Stromal cell of bone marrow (primary cell): Measurements from ENCODE around the gene KLHL36.

Source experiments
- DNase-seq: peaks from one replicate; pipeline ENCODE4 v3.0.0-alpha.2; 2012; ENCODE audit warnings: low read depth

The KLHL36 gene

DNA sequence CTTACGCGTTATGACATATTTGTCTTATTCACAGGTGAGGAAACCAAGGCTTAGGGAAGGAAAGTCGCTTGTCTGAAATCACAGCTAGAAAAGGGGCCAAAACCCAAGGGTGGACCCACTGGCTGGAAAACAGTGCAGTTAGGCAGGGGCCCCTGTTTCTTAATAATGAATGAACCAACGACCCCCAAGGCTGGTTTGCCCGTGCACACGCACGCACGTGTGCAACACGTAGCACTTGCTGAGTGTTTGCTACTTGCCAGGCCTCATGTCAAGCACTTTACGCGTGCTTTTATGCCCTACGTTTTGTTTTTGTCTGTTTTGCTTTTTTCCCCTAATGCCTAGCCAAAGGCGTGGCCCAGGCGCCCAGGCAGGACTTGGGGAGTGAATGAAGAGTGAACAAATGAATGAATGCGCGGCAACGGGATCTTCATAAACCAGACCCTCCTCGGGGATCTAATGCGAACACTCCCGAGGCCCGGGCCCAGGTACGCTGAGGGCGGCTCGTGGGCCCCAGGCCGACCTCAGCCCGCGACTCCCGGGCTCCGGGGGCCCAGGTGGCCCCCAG, 50.9 kb downstream of the KLHL36 start:
- DNase-seq = no peak

DNA sequence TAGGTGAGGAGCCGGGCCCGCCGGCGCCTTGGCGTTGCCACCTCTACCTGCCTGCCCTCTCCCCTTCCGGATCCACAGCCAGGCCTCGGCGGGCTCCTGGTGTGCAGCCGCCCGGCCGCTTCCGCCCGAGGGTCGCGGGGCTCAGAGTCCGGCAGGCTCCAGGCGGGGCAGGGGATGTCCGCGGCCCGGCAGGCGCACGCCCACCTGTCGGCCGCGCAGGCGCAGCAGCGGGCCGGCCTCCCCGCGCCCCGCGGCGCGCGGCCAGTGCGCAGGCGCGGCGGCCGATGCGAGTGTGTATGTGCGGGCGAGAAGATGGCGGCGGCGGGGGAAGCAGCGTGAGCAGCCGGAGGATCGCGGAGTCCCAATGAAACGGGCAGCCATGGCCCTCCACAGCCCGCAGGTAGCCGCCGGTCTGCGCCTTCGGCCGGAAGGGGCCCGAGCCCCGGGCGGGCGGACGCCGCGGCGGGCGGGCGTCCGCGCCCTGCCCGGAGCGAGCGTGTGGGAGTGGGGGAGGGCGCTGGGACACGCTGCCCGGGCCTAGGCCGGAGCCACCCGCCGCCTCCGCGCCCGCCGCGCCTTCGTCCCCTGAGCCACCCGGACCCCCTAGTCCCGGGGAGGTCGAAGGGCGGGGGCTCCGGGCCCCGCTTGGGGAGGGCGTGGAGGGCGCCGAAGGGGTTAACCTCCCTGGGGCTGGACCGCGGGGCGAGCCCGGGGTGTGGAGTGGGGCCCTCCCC, 51.6 kb downstream of the KLHL36 start, which contains the start of gene USP10:
Gene USP10, plus strand, starts transcription at position 289 of the 734 bp plus-strand sequence. Its CDS starts 91 bp downstream, at position 380.
- DNase-seq = peak; percentile 51

DNA sequence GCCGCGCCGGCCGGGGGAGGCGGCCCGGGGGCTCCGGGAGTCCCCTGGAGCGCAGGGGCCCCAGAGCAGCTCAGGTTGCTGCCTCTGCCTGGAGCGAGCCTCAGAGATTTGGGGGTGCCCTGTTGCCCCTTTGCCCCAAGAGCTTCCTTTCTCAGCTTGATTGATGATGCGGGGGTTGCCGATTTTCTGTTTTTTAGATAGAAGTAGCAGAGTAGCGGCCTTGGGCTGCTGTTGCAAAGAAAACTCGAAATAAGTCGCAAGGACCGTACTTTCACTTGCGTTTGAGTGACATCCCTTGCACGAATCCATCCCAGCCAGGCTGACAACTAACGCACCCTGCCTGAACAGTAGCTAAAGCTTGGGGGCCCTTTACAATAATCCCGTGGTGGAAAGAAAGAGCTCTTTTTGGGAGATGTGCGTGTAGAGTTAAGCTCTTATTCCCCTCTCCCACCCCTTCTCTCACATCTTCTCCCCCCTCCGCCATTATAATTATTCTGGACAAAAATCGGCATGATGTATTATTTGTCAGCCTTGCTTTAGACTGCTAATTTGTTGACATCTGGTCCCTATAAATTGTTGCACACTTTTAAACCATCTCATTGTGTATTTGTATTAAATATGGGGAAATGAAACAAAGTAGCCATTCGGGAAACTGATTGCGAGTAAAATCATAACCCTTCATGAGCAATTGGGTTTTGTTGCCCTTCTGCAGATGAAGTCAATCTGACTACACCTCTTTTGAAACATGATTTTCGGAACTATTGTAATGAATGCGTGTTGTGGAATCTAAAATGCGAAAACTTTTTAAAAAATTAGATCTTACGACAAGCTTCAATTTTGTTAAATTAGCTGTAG, 52.4 kb downstream of the KLHL36 start:
- DNase-seq = no peak

DNA sequence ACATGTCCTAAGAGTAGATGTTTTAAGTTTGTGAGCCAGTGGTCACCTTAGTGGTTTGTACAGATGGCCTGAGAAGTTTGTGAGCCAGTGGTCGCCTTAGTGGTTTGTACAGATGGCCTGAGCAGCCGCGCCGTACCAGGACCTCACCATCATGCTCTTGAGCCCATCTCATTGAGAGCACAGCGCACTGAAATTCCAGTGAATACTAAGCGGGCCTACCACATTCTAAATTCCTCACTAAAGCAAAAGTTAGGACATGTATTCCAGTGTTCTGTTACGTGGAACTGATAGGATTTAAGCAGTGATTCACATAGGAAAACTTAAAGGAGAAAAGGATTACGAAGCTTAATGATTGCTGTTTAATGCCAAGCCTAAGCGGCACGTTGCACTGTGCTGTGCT, 55.4 kb downstream of the KLHL36 start:
- DNase-seq = no peak

DNA sequence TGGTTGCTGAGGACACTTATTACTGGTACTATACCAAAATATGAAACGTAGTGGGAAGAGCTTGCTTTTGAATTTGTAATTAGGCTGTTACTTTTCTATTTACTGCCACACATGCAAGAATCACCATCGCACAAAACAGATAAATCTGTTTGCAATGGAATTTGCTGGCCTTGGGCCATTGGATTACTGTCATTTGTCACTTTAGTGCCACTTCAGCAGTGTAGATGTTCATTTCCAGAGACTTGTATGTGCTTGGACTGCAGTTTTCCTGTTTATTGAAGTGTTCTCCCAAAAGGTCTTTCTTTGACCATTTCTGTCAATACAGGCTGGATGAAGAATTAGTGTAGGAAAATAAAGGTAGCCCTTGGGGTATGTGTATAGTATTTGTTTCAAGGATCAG, 55.9 kb downstream of the KLHL36 start:
- DNase-seq = no peak

DNA sequence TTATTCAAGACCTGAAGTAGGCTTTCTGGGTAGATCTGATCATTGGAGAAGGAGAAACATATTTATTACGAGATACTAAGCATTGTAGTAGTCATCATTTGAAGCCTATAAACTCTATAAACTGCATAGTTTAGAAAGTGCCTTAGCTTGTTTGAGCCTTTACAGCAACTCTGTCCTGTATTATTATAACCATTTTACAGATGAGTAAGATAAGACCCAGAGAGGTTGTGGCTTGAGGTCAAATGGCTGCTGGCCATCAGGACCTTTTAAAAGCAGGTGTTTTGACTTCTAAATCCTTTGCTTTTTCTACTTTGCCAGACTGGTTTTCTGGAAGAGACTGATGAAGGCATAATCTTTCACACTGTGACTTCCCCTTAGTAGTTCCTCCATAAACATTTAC, 58.5 kb downstream of the KLHL36 start:
- no peak for DNase-seq

DNA sequence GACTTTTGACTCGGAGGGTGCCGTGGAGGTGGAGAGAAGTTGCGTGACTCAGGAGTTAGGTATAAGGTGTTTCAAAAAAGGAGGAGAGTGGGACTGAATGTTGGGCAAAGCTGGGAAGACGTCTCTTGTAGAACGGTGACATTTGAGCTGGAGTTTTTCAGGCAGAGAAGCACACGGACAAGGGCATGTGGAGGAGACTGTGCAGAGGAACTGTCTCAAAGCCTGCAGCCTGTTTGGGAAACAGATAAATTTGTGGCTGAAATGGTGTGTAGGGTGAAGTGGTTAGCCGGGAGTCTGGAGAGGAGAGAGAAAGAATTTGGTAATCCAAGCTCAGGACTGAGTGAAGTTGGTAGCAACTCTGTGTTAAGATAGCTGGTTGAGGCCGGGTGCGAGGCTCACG, 61.3 kb downstream of the KLHL36 start:
- DNase-seq = no peak

DNA sequence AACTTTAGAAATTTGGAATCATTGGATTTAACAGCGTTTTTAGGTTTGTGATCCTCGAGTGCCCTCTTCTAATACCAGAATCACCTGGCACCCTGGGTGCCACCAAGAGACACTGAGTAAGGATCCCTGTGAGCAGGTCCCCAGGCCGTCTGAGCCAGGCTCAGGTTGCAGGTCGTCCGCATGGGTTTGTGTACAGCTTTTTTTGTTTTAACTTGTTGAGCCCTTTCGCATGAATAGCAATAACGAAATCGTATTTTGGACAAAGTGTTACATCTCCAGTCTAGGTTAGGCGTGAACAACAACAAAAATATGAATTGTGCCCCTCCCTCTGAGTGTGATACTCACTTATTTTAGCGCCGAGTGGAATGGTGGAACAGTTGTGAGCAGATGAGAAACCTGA, 62.4 kb downstream of the KLHL36 start:
- DNase-seq = no peak
